GM19395 (cell line): ENCODE results near the gene MAGEF1.

ENCODE experiments used
- ATAC-seq: cut with Tn5 transposase; IDR thresholded peaks from one replicate; pipeline ENCODE4 v1.9.1; 2021; ENCODE audit warnings: mild to moderate bottlenecking, moderate library complexity; ENCODE audit not compliant: unreplicated experiment

MAGEF1 gene

GRCh38 chr3:184725176-184725719 is 13.4 kb upstream of the MAGEF1 start:
- ATAC-seq: no peak

GRCh38 chr3:184724699-184725098 is 12.8 kb upstream of the MAGEF1 start:
- ATAC-seq: no peak

GRCh38 chr3:184719709-184720108 is 7.8 kb upstream of the MAGEF1 start:
- no peak for ATAC-seq

GRCh38 chr3:184718431-184718830 is 6.6 kb upstream of the MAGEF1 start:
- no peak for ATAC-seq

GRCh38 chr3:184717399-184717983 is 5.6 kb upstream of the MAGEF1 start:
- no peak for ATAC-seq

GRCh38 chr3:184716622-184717398 is 4.9 kb upstream of the MAGEF1 start:
- ATAC-seq: no peak

- ATAC-seq: no peak
Measured at GRCh38 chr3:184715943-184716621, 4.2 kb upstream of the MAGEF1 start.

- no peak for ATAC-seq
Measured at GRCh38 chr3:184713521-184713920, 1.7 kb upstream of the MAGEF1 start.

GRCh38 chr3:184713040-184713355 is 1.1 kb upstream of the MAGEF1 start:
- ATAC-seq: no peak

- ATAC-seq: peak; percentile 24
Measured at GRCh38 chr3:184712248-184713039, 580 bp upstream of the MAGEF1 start.

GRCh38 chr3:184710870-184711492 is 883 bp downstream of the MAGEF1 start:
- ATAC-seq: peak; percentile 62

- no peak for ATAC-seq
Measured at GRCh38 chr3:184703657-184704056, 8.2 kb downstream of the MAGEF1 start.

- ATAC-seq: no peak
Measured at GRCh38 chr3:184700759-184701158, 11.1 kb downstream of the MAGEF1 start.

GRCh38 chr3:184697845-184698244 is 14.0 kb downstream of the MAGEF1 start:
- ATAC-seq: no peak

GRCh38 chr3:184696697-184697096 is 15.2 kb downstream of the MAGEF1 start:
- no peak for ATAC-seq

GRCh38 chr3:184694716-184695115 is 17.1 kb downstream of the MAGEF1 start:
- ATAC-seq: no peak

- no peak for ATAC-seq
Measured at GRCh38 chr3:184694133-184694665, 17.7 kb downstream of the MAGEF1 start.

- ATAC-seq: no peak
Measured at GRCh38 chr3:184693011-184693975, 18.6 kb downstream of the MAGEF1 start.
